ENCODE measurements around the gene PITPNM1. TPM values are rescaled to one million over a fixed set of nuclear protein-coding genes. Genes with fewer than 3 reads are reported as not detected.
"Not testable (repeated sequence)": the region's sequence is repeated elsewhere in the genome, so short reads cannot be mapped to it uniquely, and the experiment has no call there.

PITPNM1 gene
- total RNA-seq, 2 experiments from 2014 or later: 94.5 to 100 TPM

DNA sequence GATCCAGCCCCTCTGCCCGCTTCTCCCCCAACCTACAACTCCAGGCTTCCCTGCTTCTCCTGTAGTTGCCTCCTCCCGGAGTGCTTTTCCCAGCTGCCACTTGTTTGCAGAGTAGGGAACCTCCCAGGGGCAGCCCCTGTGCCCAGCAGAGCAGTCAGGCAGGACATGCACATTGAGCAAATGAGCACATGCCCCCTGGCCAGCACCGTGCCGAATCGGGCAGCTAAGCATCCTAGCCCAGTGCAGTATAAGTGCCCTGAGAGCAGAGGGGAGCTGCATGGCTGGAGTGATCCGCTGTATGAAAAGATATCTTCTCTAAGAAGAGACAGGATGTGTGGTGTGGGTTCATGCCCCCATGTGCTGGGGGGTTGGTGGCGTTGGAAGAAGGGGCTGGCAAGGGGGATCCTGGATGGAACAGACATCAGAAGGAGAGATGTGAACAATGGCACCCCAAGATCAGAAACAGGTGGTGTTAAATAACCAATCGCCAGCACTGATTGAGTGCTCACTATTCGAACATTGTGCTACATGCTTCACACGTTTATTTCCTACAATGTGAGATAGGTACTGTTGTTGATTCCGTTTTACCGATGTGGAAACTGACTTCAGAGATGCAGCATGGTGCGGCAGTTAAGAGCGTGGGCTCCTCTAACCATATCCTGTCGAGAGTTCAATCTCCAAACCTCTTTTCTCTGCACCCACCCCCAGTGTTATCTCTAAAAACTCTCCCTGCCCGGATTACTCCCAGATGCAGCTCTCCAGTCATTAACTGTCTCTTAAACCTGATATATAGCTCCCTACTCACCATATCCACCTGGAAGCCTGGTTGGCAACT lies 21.1 kb downstream of the PITPNM1 start:
- ChIA-PET CTCF (interaction anchor here (0.6 kb wide), 2 partner anchors 38 to 84 kb away, joined by 3 read pairs; no protein-coding TSS in a partner anchor), POLR2A (interaction anchor here (0.6 to 1.5 kb wide), 3 partner anchors 15 to 1024 kb away, joined by 3 to 4 read pairs (median 3); partner anchors contain the start of gene TMEM134)
- intact Hi-C loops (cut with DNase I, micrococcal nuclease): loop anchor here (1.0 to 10.0 kb wide), 14 partner anchors 15 to 849 kb away; partner anchors contain the start of genes CDK2AP2 (in 1 of the 2), GRK2 (in 1 of the 2), PITPNM1 (in 1 of the 2) and POLD4 (in 1 of the 2)
- DNase-seq: peak; percentile 74
- ATAC-seq: peak; percentile 17
- peaks cover 52% of the 10 kb centered on the region for H3K36me3 Mint-ChIP-seq (ENCODE audit: low read depth)
- H3K27me3 Mint-ChIP-seq: no peaks in the 10 kb centered on the region
- peaks cover 2% of the 10 kb centered on the region for H3K9me3 Mint-ChIP-seq (ENCODE audit: low read depth)
- H3K4me1 Mint-ChIP-seq: peaks cover 60% of the 10 kb centered on the region
- H3K27ac Mint-ChIP-seq: peak overlapping the region; percentile 99
- H3K4me3 Mint-ChIP-seq: peak overlapping the region; percentile 86

DNA sequence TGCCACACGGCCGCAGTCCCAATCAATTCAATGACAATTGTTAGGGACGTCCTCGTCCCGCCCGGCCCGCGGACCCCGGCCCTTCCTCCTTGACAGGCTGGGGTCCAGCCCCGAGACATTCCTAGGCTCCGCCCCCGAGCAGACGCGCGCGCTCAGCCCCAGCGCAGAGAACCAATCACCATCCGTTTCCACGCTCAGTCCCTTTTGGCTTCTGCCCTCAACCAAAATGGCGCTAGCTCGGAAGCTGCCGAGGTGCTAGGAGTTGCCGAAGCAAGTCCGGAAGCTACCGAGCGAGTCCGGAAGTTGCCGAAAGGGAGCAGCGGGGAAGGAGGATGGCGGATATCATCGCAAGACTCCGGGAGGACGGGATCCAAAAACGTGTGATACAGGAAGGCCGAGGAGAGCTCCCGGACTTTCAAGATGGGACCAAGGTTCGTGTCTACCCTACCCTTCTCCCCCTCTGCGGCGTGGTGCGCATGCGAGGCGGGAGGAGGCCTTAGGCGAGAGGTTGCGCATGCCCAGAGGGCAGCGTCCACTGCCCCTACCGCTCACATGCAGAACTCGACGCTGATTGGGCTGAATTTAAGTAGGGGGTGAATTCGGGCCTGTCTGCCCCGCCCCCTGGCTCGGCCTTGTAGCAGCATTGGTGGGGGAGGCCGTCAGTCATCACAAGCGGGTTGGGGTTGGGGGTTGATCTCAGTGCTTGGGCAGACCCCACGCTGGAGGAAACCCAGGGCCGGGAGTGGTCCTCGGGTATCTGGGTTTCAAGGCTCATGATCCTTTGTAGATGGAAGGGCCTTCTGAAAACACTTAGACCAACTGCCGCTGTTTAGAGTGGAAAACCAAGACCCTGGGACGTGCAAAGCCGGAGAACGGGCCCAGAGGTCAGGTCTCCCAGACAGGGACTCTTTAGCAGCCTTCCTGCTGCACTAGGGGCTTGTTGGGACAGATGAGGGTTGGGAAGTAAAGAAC lies 22.1 kb downstream of the PITPNM1 start, which contains the start of gene AIP:
Gene AIP, plus strand, starts transcription at position 200 of the 972 bp plus-strand sequence. Its CDS starts 133 bp downstream, at position 333.
- H3K27ac Mint-ChIP-seq: peak within 1 kb of the TSS; percentile 99
- peak; percentile 99 for DNase-seq
- no peaks in the 10 kb centered on the region for H3K27me3 Mint-ChIP-seq
- CTCF ChIA-PET: interaction anchor here (0.6 to 1.2 kb wide), 5 partner anchors 10 to 127 kb away, joined by 3 to 5 read pairs (median 3); partner anchors contain the start of gene CDK2AP2
- ATAC-seq: peak; percentile 72
- POLR2A ChIA-PET: no interaction called here
- intact Hi-C loops (cut with DNase I, micrococcal nuclease): loop anchor here (1.0 to 10.0 kb wide), 11 partner anchors 14 to 848 kb away; partner anchors contain the start of genes CDK2AP2 (in 1 of the 2), GRK2 (in 1 of the 2), POLD4 (in 1 of the 2) and PPP1CA (in 1 of the 2)
- peaks cover 2% of the 10 kb centered on the region for H3K9me3 Mint-ChIP-seq (ENCODE audit: low read depth)
- peaks cover 43% of the 10 kb centered on the region for H3K36me3 Mint-ChIP-seq (ENCODE audit: low read depth)
- H3K4me3 Mint-ChIP-seq: peak within 1 kb of the TSS; percentile 86
- H3K4me1 Mint-ChIP-seq: peaks cover 50% of the 10 kb centered on the region

DNA sequence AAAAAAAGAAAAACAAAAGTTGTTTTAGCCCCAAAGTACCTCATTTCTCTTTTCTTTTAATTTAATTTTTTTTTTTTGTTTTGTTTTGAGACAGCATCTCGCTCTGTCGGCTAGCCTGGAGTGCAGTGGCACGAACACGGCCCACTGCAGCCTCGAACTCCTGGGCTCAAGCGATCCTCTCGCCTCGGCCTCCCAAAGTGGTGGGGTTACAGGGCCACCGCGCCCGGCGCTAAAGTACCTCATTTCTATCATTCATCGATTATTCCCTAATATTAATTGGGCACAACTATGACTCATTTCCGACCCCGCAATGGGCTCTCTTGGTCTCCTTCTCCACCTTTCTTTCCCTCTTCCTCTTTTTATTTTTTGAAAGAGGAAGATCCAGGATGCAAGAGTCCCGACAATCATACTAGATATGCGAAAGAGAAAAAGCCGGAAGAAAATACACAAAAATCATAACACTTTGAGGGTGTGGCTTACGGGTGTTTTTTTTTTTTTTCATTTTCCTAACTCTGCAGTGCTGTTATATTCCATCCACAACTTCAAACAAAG lies 22.8 kb downstream of the PITPNM1 start:
- H3K27me3 Mint-ChIP-seq: no peaks in the 10 kb centered on the region
- peaks cover 43% of the 10 kb centered on the region for H3K4me1 Mint-ChIP-seq
- ChIA-PET CTCF (interaction anchor here (0.7 to 1.2 kb wide), 6 partner anchors 10 to 315 kb away, joined by 3 to 5 read pairs (median 4); partner anchors contain the start of genes CDK2AP2 and TBC1D10C), POLR2A (interaction anchor here (0.7 kb wide), 1 partner anchor 12 kb away, joined by 4 read pairs; no protein-coding TSS in a partner anchor)
- DNase-seq (no peak), ATAC-seq (no peak)
- H3K4me3 Mint-ChIP-seq: peak overlapping the region; percentile 86
- peaks cover 35% of the 10 kb centered on the region for H3K36me3 Mint-ChIP-seq (ENCODE audit: low read depth)
- no peaks in the 10 kb centered on the region for H3K9me3 Mint-ChIP-seq (ENCODE audit: low read depth)
- intact Hi-C loops (cut with DNase I, micrococcal nuclease): loop anchor here in 1 of 2 experiments (1.0 to 10.0 kb wide), 3 partner anchors 13 to 848 kb away; partner anchors contain the start of genes GRK2, RBM4 and TMEM134
- peak overlapping the region; percentile 99 for H3K27ac Mint-ChIP-seq

DNA sequence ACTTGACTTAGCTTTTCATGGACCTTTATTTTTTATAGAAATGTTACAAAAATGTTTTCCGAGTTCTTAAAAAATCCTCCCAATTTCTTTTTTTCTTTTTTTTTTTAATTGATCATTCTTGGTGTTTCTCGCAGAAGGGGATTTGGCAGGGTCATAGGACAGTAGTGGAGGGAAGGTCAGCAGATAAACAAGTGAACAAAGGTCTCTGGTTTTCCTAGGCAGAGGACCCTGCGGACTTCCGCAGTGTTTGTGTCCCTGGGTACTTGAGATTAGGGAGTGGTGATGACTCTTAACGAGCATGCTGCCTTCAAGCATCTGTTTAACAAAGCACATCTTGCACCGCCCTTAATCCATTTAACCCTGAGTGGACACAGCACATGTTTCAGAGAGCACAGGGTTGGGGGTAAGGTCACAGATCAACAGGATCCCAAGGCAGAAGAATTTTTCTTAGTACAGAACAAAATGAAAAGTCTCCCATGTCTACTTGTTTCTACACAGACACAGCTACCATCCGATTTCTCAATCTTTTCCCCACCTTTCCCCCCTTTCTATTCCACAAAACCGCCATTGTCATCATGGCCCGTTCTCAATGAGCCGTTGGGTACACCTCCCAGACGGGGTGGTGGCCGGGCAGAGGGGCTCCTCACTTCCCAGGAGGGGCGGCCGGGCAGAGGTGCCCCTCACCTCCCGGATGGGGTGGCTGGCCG lies 27.7 kb downstream of the PITPNM1 start:
- intact Hi-C loops (cut with DNase I, micrococcal nuclease); ATAC-seq; H3K9me3 Mint-ChIP-seq (ENCODE audit: low read depth); POLR2A ChIA-PET; H3K4me1 Mint-ChIP-seq; H3K36me3 Mint-ChIP-seq (ENCODE audit: low read depth); DNase-seq; H3K27me3 Mint-ChIP-seq; H3K4me3 Mint-ChIP-seq; H3K27ac Mint-ChIP-seq: not testable (repeated sequence)
- CTCF ChIA-PET: interaction anchor here (0.6 kb wide), 2 partner anchors 59 to 503 kb away, joined by 3 read pairs; no protein-coding TSS in a partner anchor

- H3K4me1 Mint-ChIP-seq; H3K27me3 Mint-ChIP-seq; H3K27ac Mint-ChIP-seq; H3K36me3 Mint-ChIP-seq (ENCODE audit: low read depth); POLR2A ChIA-PET; intact Hi-C loops (cut with DNase I, micrococcal nuclease); ATAC-seq; H3K4me3 Mint-ChIP-seq; DNase-seq; H3K9me3 Mint-ChIP-seq (ENCODE audit: low read depth): not testable (repeated sequence)
- CTCF ChIA-PET: interaction anchor here (0.6 kb wide), 2 partner anchors 58 to 504 kb away, joined by 3 read pairs; no protein-coding TSS in a partner anchor
Measured at GRCh38 chr11:67476692-67477091, 28.5 kb downstream of the PITPNM1 start.

DNA sequence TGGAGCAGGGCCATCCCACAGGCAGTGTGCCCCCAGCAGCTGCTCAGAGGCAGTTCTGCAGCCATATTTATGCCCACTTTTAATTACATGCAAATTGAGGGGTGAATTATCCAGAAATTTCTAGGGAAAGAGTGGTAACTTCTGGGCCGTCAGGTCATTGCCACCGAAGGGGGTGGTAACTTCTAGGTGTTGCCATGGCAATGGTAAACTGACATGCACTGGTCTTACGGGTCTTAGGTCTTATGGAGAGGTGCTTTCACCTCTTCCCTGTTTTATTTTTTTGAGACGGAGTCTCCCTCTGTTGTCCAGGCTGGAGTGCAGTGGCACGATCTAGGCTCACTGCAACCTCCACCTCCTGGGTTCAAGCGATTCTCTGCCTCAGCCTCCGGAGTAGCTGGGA lies 32.3 kb downstream of the PITPNM1 start:
- intact Hi-C loops (cut with DNase I, micrococcal nuclease): no loop called here
- Mint-ChIP-seq H3K9me3 (ENCODE audit: low read depth) (no peaks in the 10 kb centered on the region), H3K4me1 (peaks cover 6% of the 10 kb centered on the region), H3K27ac (no peak overlapping the region), H3K27me3 (no peaks in the 10 kb centered on the region), H3K4me3 (no peak overlapping the region), H3K36me3 (ENCODE audit: low read depth) (no peaks in the 10 kb centered on the region)
- POLR2A ChIA-PET: no interaction called here
- CTCF ChIA-PET: no interaction called here
- no peak for DNase-seq
- ATAC-seq: no peak

- ChIA-PET POLR2A (interaction anchor here (0.6 kb wide), 1 partner anchor 11 kb away, joined by 4 read pairs; no protein-coding TSS in a partner anchor), CTCF (interaction anchor here (0.6 to 0.7 kb wide), 3 partner anchors 13 to 182 kb away, joined by 3 to 4 read pairs (median 3); partner anchors contain the start of gene AIP)
- Mint-ChIP-seq H3K27ac (peak overlapping the region; percentile 86), H3K27me3 (no peaks in the 10 kb centered on the region), H3K9me3 (ENCODE audit: low read depth) (no peaks in the 10 kb centered on the region), H3K36me3 (ENCODE audit: low read depth) (peaks cover 5% of the 10 kb centered on the region), H3K4me1 (peaks cover 19% of the 10 kb centered on the region), H3K4me3 (peak overlapping the region; percentile 82)
- ATAC-seq (no peak), DNase-seq (no peak)
- intact Hi-C loops (cut with DNase I, micrococcal nuclease): no loop called here
Measured at GRCh38 chr11:67470337-67471002, 34.7 kb downstream of the PITPNM1 start.

DNA sequence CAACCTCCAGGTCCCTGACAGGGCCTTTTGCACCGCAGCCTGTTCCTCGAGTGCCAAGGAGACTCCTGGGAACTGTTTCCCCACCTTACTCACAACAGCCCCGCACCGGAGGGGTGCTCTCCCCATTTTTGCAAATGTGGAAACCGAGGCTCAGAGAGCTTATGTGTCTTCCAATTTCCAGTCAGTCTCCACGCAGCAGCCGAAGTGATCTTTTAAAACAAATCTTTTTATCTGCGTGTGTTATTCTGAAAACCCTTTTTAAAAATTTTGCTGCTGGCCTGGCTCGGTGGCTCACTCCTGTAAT lies 35.7 kb downstream of the PITPNM1 start:
- DNase-seq (no peak), ATAC-seq (no peak)
- Mint-ChIP-seq H3K27me3 (no peaks in the 10 kb centered on the region), H3K9me3 (ENCODE audit: low read depth) (no peaks in the 10 kb centered on the region), H3K4me1 (peaks cover 22% of the 10 kb centered on the region), H3K36me3 (ENCODE audit: low read depth) (peaks cover 9% of the 10 kb centered on the region), H3K27ac (peak overlapping the region; percentile 86), H3K4me3 (peak overlapping the region; percentile 82)
- ChIA-PET CTCF (interaction anchor here (0.6 to 2.0 kb wide), 5 partner anchors 30 to 120 kb away, joined by 3 to 9 read pairs (median 3); partner anchors contain the start of gene PPP1CA), POLR2A (interaction anchor here (0.6 kb wide), 1 partner anchor 12 kb away, joined by 4 read pairs; no protein-coding TSS in a partner anchor)
- intact Hi-C loops (cut with DNase I, micrococcal nuclease): loop anchor here (1.0 to 5.0 kb wide), 15 partner anchors 13 to 336 kb away; partner anchors contain the start of genes PPP1CA (in 2 of the 2), RPS6KB2 (in 2 of the 2), NDUFV1 (in 1 of the 2) and POLD4 (in 1 of the 2)

GRCh38 chr11:67468759-67469507 lies 36.2 kb downstream of the PITPNM1 start, which contains the start of gene TMEM134:
TSS of gene TMEM134 (minus strand) at chr11:67469251. CDS start at chr11:67469192, 59 bp downstream.
- Mint-ChIP-seq H3K4me3 (peak within 1 kb of the TSS; percentile 82), H3K27ac (peak within 1 kb of the TSS; percentile 86), H3K27me3 (no peaks in the 10 kb centered on the region), H3K4me1 (peaks cover 24% of the 10 kb centered on the region), H3K36me3 (ENCODE audit: low read depth) (peaks cover 9% of the 10 kb centered on the region), H3K9me3 (ENCODE audit: low read depth) (no peaks in the 10 kb centered on the region)
- intact Hi-C loops (cut with DNase I, micrococcal nuclease): loop anchor here (1.0 to 5.0 kb wide), 15 partner anchors 13 to 336 kb away; partner anchors contain the start of genes PPP1CA (in 2 of the 2), RPS6KB2 (in 2 of the 2), NDUFV1 (in 1 of the 2) and POLD4 (in 1 of the 2)
- ATAC-seq: peak; percentile 78
- peak; percentile 97 for DNase-seq
- ChIA-PET POLR2A (interaction anchor here (1.0 kb wide), 1 partner anchor 16 kb away, joined by 3 read pairs; no protein-coding TSS in a partner anchor), CTCF (interaction anchor here (0.6 to 2.0 kb wide), 11 partner anchors 14 to 229 kb away, joined by 3 to 9 read pairs (median 3); partner anchors contain the start of genes AIP and PPP1CA)

Data from activated CD4-positive, alpha-beta T cell treated with anti-CD3 and anti-CD28 coated beads for 36 hours (primary cell).